Activated CD8-positive, alpha-beta memory T cell treated with anti-CD3 and anti-CD28 coated beads, Interleukin-2, amount 50 U/mL, for 24 hours (primary cell): ENCODE results near the gene PDE11A.
A peak's percentile ranks its signal among the peaks of the same experiment; 100 is the strongest.

Experiments
- DNase-seq: peaks from one replicate; pipeline ENCODE4 v3.0.0-alpha.2; 2020; ENCODE audit errors: extremely low read depth

The PDE11A gene

GRCh38 chr2:177727577-177728398 lies 344.8 kb downstream of the PDE11A start:
- DNase-seq: no peak

DNA sequence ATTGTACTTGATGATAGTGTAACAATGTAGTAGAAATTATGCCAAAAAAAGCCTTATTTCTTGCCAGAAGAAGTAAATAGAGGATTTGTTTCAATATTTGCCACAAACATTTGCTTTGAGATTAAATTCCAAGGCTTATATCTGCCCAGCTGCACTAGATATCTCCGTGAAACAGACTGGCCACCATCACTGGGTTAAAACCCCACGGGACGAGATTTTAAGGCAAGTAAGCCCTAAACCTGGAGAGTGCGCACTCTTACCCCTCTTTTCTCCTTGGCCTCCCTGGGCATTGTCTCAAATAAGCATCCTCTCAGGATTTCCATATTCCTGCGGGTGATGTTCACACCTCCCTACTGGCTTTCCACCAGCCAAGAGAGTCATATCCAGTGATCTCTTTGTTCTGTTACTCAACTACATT lies 345.6 kb downstream of the PDE11A start:
- no peak for DNase-seq

GRCh38 chr2:177724398-177725287 lies 347.9 kb downstream of the PDE11A start:
- DNase-seq: peak; percentile 4

GRCh38 chr2:177723235-177723634 lies 349.3 kb downstream of the PDE11A start:
- no peak for DNase-seq

DNA sequence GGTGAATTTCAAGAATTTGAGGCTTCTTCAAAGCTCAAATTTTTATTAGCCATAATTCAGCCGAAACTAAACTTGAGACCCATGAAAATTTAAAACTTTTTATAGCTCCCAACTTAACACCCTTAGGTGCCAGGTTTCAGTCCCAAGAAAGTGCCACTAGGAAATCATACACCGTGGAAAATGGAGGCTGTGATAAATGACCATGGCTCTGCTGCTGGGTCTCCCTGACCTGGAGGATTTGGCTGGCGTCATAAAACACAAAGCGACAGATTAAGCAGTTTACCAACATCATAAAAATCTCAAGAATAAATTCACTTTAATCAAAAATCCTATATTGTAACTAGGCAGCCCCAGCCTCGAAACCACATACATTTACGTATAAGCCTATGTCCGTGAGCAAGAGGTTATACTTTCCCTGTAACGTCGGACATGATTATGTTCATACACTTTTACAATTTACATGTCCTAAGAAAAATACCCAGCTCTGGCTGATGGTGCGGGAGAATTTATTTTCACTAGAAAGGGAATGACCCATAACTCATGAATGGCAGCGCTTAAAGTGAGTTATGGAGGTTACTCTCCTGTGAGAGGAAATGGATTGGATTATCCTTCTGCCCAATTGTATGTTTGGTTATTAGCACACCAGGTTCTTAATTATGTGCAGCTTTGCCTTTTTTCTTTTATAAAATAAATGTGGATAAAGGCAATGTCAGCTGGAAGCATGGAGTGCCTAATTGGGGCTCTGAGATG lies 350.6 kb downstream of the PDE11A start:
- no peak for DNase-seq

GRCh38 chr2:177721087-177721486 lies 351.5 kb downstream of the PDE11A start:
- no peak for DNase-seq

DNA sequence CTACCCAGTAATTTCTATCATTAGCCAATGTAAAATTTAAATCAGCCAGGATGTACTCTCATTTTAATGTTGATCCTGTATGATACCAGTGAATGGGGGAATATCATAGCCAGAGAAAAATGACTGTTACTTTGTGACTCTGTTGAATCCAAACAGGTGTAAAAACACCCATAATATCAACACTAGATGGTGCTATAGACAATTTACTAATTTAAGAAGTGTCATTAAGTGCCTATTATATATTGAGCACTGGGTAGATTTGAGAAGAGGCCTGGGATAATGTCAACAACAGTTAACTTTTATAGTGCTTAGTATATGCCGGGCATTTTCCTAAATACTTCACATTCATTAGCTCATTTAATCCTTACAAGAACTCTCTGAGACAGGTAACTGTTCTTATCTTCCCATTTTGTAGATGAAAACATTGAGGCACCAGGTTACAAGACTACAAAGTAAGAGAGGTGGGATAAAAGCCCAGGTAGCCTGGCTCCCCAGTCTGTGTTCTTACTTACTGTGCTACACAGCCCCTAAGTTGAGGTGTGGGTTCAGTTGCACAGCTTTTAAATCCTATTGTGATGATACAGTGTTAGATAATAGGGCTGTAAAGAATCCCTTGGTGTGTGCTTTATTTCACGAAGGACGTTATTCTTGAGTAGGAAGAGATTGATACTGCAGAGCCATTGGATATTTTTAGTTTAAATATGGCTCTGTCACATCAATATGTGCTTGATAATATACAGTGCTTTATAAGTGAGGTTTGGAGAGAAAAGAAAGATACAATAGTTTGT lies 354.6 kb downstream of the PDE11A start:
- no peak for DNase-seq

- no peak for DNase-seq
These were observed 356.1 kb downstream of the PDE11A start for GRCh38 chr2:177716484-177716883.

DNA sequence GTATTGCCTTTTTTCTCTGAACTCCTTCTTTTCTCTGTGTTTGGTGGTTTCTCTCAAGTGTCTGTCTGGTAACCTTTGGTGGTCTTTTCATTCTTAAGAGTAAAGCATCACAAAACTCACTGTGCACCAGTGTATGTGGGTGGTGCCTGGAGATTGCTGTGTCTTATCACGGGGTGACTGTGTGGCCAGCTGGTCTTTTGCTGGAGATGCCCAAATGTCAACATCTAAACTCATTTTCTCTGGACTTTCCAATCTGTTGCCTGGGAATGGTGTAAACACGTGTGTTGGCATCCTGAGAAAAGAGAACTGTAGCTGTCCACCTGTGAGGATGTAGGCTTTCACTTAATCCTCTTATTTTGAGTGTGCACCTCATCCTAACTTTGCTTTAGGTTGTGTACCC lies 356.8 kb downstream of the PDE11A start:
- DNase-seq: no peak

DNA sequence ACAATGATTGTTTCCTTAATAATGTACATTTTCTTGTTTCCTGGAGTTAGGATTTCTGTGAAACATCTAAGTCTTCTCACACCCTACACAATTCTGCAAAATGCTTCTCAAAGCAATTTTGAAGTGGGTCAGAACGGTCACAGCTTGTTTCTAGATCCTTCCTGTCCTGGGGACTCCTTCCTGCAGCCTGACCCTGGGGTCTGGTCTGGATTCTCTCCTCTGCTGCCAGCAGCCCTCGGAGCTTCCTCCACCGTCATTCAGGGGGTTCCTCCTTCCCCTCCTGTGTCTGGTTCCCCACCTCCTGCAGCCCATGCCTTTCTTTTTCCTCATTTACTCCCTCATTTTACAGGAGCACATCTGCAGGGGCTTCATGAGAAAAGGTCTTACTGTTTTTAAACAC lies 357.9 kb downstream of the PDE11A start:
- DNase-seq: no peak

DNA sequence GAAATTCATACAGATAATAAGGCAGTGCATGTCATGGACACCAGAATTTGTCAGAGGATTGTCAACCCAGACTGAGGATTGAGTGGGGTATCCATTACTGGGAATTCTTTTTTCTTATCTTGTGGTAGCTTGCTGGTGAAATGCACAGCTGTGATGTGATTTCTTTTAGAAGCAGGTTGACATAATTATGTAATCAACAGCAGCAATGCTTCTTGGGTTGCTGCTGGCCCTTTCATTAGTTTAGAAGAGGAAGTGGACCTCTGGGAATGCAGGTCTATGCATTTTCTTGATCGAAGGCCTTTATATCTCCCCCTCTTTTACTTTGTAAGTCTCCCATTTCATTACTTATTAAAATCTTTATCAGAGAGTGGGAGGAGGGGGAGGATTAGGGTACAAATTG lies 360.1 kb downstream of the PDE11A start:
- DNase-seq: no peak

DNA sequence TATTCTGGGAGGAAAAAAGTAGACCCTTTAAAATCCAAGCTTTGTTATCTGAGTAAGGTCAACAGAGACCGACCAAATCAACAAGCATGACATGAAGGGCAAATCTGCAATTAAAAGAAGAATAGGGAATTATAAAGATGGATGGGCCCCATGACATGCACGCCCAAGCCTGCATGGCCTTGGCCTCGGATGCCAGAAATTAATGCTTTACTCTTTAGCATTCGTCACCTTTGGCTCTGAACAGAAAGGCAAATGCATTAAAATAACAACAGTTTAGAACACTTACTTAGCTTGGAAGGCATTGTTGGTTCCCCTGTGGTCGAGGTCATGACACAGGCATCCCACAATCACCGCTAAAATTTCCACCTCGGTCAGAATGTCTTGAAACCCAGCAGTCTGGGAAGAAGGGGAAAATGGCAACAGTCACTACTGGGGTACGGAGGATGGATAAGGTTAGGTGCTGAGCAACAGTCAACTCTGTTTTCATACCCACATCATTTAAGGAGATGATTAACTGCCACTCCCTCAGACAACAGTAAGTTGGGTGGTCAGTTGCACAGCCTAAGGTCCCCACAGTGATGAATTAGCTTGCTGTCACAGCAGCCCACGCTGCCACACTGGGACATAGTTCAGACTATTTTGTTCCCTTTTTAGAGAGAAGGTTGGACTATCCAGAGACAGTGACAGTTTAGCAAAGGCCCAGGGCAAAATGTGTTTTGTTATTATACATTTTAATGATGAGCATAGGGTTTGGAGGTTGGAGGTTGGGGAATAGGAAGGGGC lies 360.9 kb downstream of the PDE11A start:
- DNase-seq: no peak

GRCh38 chr2:177710889-177711288 lies 361.7 kb downstream of the PDE11A start:
- no peak for DNase-seq

- DNase-seq: no peak
These were observed 362.6 kb downstream of the PDE11A start for GRCh38 chr2:177709986-177710401.

DNA sequence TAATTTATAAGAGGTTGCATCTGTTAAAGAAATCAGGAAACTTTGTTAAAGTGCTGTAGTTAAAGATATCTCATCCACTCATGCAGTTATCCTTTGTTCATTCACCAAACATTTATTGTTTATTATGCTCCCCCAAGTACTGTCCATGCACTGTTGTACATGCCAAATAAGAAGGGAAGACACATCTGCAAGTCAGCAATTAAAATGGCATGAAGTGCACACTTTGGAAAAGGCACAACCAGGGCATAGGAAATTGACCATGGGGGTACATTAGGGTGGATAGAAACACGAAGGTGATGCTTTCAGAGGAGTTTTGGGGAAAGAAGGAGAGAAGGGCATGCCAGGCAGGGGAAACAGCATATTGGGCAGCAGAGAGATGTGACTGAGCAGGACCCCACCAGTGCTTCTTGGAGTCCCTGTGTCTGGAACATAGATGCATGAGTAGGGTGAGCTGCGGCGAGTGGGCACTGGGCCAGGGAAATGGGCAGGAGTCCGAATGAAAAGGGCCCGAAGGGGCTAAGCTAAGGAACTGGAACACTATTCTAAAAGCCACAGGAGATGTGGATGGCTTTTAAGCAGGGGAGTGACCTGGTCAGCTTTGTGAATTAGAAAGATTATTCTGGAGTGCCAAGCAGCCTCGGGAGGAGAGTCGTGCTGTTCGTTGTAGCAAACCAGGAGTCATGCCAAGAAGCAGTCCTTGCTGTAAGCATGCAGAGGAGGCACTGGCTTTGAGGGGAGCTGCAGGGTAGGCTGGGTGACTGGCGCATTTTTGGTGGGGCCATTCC lies 363.7 kb downstream of the PDE11A start:
- DNase-seq: no peak

DNA sequence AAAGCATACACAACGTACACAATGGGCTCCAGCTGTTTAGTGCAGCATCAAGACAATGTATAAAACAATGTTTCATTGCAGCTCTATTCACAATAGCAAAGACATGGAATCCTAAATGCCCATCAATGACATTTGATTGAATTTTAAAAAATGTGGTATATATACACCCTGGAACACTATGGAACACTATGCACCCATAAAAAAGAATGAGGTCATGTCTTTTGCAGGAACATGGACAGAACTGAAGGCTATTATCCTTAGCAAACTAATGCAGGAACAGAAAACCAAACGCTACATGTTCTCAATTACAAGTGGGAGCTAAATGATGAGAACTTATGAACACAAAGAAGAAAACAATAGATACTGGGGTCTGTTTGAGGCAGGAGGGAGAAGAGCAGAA lies 364.5 kb downstream of the PDE11A start:
- no peak for DNase-seq

DNA sequence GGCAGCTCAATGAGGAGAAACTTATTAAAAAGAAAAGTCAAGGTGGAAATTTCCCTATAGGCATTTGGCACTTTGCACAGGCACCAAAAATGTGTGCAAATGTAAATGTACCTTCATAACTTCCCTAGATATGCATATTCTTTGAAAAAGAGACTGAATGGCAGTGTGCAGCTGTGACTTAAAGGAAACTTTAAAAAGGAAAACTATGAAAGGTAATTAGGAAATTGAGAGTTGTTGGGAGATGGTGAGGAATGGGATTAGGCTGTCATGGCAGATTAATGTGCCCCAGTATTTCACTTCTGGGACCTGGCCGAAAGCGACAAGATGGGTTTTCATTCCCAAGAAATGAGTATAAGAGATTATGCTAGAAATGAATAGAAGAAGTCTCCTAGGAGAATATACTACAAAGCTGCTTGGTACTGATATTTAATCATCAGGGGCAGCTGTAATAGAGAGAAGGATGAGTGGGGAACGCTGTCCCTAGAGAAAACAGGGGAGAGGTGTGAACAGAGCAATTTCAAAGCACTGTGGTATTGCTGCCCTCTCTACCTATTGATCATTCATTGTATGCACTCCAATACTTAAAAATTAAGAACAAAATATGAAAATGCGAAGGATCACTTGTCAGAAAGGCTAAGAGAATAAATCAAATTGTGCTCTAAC lies 366.9 kb downstream of the PDE11A start:
- no peak for DNase-seq

- DNase-seq: no peak
These were observed 369.4 kb downstream of the PDE11A start for GRCh38 chr2:177703159-177703558.

GRCh38 chr2:177698281-177698680 lies 374.3 kb downstream of the PDE11A start:
- DNase-seq: no peak
